HS-5 (cell line): ENCODE measurements around the gene KIF20B.

ENCODE experiments used
- DNase-seq: peaks from one replicate; pipeline ENCODE4 v3.0.0-alpha.2; 2012; ENCODE audit warnings: low read depth

Gene KIF20B

GRCh38 chr10:89701242-89702120, at the start of gene KIF20B:
Gene KIF20B, plus strand, starts transcription at chr10:89701590. Its CDS starts 3,705 bp downstream, at chr10:89705295.
- peak; percentile 86 for DNase-seq

GRCh38 chr10:89651916-89652573, 49.3 kb upstream of the KIF20B start:
- DNase-seq = no peak

GRCh38 chr10:89652806-89653370, 48.5 kb upstream of the KIF20B start:
- DNase-seq = no peak

- no peak for DNase-seq
These were observed 48.0 kb upstream of the KIF20B start for GRCh38 chr10:89653410-89653869.

- DNase-seq = no peak
These were observed 45.7 kb upstream of the KIF20B start for GRCh38 chr10:89655722-89656121.

- DNase-seq = no peak
These were observed 44.1 kb upstream of the KIF20B start for GRCh38 chr10:89657302-89657701.

- DNase-seq = peak; percentile 83
These were observed 42.0 kb upstream of the KIF20B start for GRCh38 chr10:89659143-89660131.

- no peak for DNase-seq
These were observed 38.8 kb upstream of the KIF20B start for GRCh38 chr10:89662596-89662995.

GRCh38 chr10:89663144-89663543, 38.2 kb upstream of the KIF20B start:
- DNase-seq = no peak

- no peak for DNase-seq
These were observed 37.2 kb upstream of the KIF20B start for GRCh38 chr10:89664203-89664602.

GRCh38 chr10:89665302-89665701, 36.1 kb upstream of the KIF20B start:
- no peak for DNase-seq

- no peak for DNase-seq
These were observed 35.3 kb upstream of the KIF20B start for GRCh38 chr10:89666138-89666537.

- no peak for DNase-seq
These were observed 32.9 kb upstream of the KIF20B start for GRCh38 chr10:89668386-89669071.

GRCh38 chr10:89669985-89670384, 31.4 kb upstream of the KIF20B start:
- no peak for DNase-seq

GRCh38 chr10:89670926-89671325, 30.5 kb upstream of the KIF20B start:
- no peak for DNase-seq

- DNase-seq = no peak
These were observed 24.0 kb upstream of the KIF20B start for GRCh38 chr10:89677341-89677740.

- no peak for DNase-seq
These were observed 21.4 kb upstream of the KIF20B start for GRCh38 chr10:89679986-89680385.

GRCh38 chr10:89683883-89684282, 17.5 kb upstream of the KIF20B start:
- DNase-seq = no peak

- DNase-seq = peak; percentile 33
These were observed 16.8 kb upstream of the KIF20B start for GRCh38 chr10:89684604-89685003.

GRCh38 chr10:89685936-89686335, 15.5 kb upstream of the KIF20B start:
- DNase-seq = no peak

GRCh38 chr10:89690027-89690426, 11.4 kb upstream of the KIF20B start:
- no peak for DNase-seq
